Effector memory CD4-positive, alpha-beta T cell (primary cell): ENCODE results near the gene SHLD3.

Experiments used
- DNase-seq, 3 donors: peaks; one replicate each; pipeline ENCODE4 v3.0.0-alpha.2; 2020
- H3K27ac ChIP-seq: 2 replicates; pipeline ENCODE4 v1.7.0; 2013; ENCODE audit warnings: mild to moderate bottlenecking, low read length, moderate library complexity; ENCODE audit not compliant: insufficient read depth, poor library complexity, severe bottlenecking
- H3K27me3 ChIP-seq: replicated peaks from 2 replicates; pipeline ENCODE4 v1.7.0; 2013; ENCODE audit warnings: mild to moderate bottlenecking, low read length; ENCODE audit not compliant: insufficient read depth, control insufficient read depth, poor library complexity, severe bottlenecking
- H3K36me3 ChIP-seq: 2 replicates; pipeline ENCODE4 v1.7.0; 2013; ENCODE audit warnings: mild to moderate bottlenecking, low read length, moderate library complexity; ENCODE audit not compliant: control insufficient read depth, insufficient read depth
- H3K4me1 ChIP-seq: 2 replicates; pipeline ENCODE4 v1.7.0; 2013; ENCODE audit warnings: low read length, mild to moderate bottlenecking; ENCODE audit not compliant: control insufficient read depth, insufficient read depth, poor library complexity, severe bottlenecking
- H3K4me3 ChIP-seq: 2 replicates; pipeline ENCODE4 v1.7.0; 2013; ENCODE audit warnings: low read length, low read depth, mild to moderate bottlenecking; ENCODE audit not compliant: insufficient read depth, poor library complexity, severe bottlenecking
- H3K9me3 ChIP-seq: 2 replicates; pipeline ENCODE4 v1.7.0; 2013; ENCODE audit warnings: mild to moderate bottlenecking, low read length, moderate library complexity; ENCODE audit not compliant: control insufficient read depth

Gene SHLD3

DNA sequence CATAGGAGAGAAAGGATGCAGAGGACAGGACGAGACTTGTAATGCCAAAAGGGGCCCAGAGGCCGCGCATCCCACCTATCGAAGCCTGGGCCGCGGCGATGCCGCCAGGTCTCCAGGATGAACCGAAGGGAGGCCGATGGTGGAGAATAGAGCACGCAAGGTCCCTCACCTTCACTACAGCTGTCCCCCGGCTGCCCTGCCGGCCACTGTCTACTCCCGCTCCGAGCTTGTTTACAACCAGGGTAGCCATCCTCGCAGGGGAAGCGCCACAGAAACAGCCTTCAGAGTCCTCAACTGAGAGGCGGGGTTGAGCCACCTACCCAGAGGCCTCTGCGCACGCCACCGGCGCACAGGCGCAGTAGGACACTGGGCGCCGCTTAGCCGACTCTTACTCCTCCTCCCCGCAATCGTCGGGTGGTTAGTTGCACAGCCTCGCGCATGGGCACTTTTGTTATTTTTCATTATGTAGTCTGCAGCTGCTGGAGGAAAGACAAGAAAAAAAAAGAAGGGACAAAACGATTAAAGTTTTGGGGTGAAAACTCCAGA is 729 bp upstream of the SHLD3 start, which contains the start of gene TRIM23:
TSS of gene TRIM23 (minus strand) at position 309 of the 546 bp plus-strand sequence. CDS start at position 250, 59 bp downstream.
- no peaks in the 10 kb centered on the region for H3K36me3 ChIP-seq
- H3K4me3 ChIP-seq = peak within 1 kb of the TSS; percentile 74
- H3K4me1 ChIP-seq = peaks cover 9% of the 10 kb centered on the region
- no peaks in the 10 kb centered on the region for H3K9me3 ChIP-seq
- DNase-seq = peak; percentile 82 to 89 (median 88)
- H3K27me3 ChIP-seq = no peaks in the 10 kb centered on the region
- peak within 1 kb of the TSS; percentile 90 for H3K27ac ChIP-seq

GRCh38 chr5:65625743-65626142 is 916 bp downstream of the SHLD3 start:
- Histone ChIP-seq H3K27me3 (no peaks in the 10 kb centered on the region), H3K9me3 (no peaks in the 10 kb centered on the region), H3K4me3 (peak overlapping the region; percentile 74), H3K4me1 (peaks cover 9% of the 10 kb centered on the region), H3K27ac (peak overlapping the region; percentile 90), H3K36me3 (peaks cover 4% of the 10 kb centered on the region)
- no peak for DNase-seq

DNA sequence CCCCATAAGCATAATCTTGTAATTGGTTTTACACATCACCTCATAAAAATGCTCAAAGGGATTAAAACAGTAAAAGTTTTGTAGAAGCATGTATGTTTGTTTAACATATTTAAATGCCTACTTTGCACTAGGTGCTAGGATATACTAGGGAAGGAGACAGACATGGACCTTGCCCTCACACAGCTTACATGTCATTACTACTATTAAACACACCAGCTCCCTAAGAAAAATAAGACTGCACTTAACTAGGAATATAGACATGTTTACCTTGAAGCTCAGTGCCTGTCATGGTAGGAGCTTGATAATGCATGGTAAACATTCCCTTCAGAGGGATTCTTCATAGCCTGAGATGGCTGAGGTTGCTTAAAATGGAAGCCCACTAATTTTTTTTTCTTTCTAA is 6.2 kb downstream of the SHLD3 start:
- peaks cover 2% of the 10 kb centered on the region for H3K4me1 ChIP-seq
- H3K36me3 ChIP-seq = peaks cover 11% of the 10 kb centered on the region
- no peak overlapping the region for H3K27ac ChIP-seq
- H3K4me3 ChIP-seq = no peak overlapping the region
- no peaks in the 10 kb centered on the region for H3K9me3 ChIP-seq
- no peak for DNase-seq
- H3K27me3 ChIP-seq = no peaks in the 10 kb centered on the region

DNA sequence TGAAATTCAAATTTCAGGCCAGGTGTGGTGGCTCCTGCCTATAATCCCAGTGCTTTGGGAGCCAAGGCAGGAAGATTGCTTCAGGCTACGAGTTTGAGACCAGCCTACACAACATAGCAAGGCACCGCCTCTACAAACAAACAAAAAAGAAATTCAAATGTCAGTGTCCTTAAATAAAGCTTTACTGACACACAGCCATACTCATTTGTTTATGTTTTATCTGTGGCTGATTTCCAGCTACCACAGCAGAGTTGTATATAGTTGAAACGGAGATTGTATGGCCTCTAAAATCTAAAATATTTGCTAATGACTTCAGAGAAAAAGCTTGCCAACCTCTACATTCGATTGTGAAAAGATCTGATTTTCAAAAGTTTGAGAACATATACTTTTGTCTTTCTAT is 15.4 kb downstream of the SHLD3 start:
- H3K9me3 ChIP-seq = no peaks in the 10 kb centered on the region
- no peak overlapping the region for H3K4me3 ChIP-seq
- no peaks in the 10 kb centered on the region for H3K4me1 ChIP-seq
- no peaks in the 10 kb centered on the region for H3K27me3 ChIP-seq
- H3K36me3 ChIP-seq = peaks cover 19% of the 10 kb centered on the region
- no peak overlapping the region for H3K27ac ChIP-seq
- no peak for DNase-seq

DNA sequence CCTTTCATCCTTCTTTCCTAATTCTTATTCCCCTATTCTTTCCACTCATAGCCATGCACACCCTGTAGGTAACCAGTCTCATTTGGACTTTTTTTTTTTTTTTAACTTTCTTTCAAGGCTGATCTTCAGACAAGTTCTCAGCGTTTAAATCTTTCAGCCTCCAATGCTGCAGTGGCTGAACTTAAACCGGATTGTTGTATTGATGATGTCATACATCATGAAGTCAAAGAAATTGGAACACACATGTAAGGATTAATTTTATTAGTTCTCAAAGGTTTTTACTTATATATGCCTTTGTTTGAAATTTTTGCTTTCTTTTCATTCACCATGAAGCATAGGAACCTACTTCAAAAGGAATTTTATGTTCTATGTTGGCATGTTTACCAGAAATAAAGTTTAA is 22.1 kb downstream of the SHLD3 start:
- H3K27ac ChIP-seq = no peak overlapping the region
- no peaks in the 10 kb centered on the region for H3K27me3 ChIP-seq
- no peaks in the 10 kb centered on the region for H3K4me1 ChIP-seq
- H3K36me3 ChIP-seq = peaks cover 13% of the 10 kb centered on the region
- no peaks in the 10 kb centered on the region for H3K9me3 ChIP-seq
- H3K4me3 ChIP-seq = no peak overlapping the region
- DNase-seq = no peak

DNA sequence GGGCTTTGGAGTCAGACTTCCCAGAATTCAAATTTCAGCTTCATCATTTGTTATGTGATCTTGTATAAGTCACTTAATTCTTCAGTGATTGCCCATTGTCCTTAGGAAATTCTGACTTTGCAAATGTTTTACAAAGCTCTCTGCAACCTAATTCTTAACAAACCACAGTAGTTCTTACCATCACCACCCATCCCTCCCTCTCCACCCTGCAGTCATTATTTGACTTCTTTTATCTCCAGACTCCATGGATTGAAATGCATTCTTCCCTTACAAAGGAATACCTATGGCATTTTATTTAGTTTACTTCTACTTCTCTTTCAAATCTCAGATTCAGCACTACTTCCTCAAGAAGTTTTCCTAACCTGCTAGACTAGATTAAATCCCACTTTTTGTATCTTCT is 23.1 kb downstream of the SHLD3 start:
- DNase-seq = no peak
- no peaks in the 10 kb centered on the region for H3K27me3 ChIP-seq
- no peak overlapping the region for H3K27ac ChIP-seq
- H3K4me1 ChIP-seq = no peaks in the 10 kb centered on the region
- no peak overlapping the region for H3K4me3 ChIP-seq
- no peaks in the 10 kb centered on the region for H3K9me3 ChIP-seq
- H3K36me3 ChIP-seq = peaks cover 13% of the 10 kb centered on the region

GRCh38 chr5:65651144-65651543 is 26.3 kb downstream of the SHLD3 start:
- H3K9me3 ChIP-seq = no peaks in the 10 kb centered on the region
- DNase-seq = no peak
- H3K27me3 ChIP-seq = no peaks in the 10 kb centered on the region
- H3K4me3 ChIP-seq = no peak overlapping the region
- H3K4me1 ChIP-seq = no peaks in the 10 kb centered on the region
- peaks cover 13% of the 10 kb centered on the region for H3K36me3 ChIP-seq
- no peak overlapping the region for H3K27ac ChIP-seq

- no peaks in the 10 kb centered on the region for H3K4me1 ChIP-seq
- H3K27ac ChIP-seq = no peak overlapping the region
- no peaks in the 10 kb centered on the region for H3K27me3 ChIP-seq
- H3K4me3 ChIP-seq = no peak overlapping the region
- DNase-seq = no peak
- H3K36me3 ChIP-seq = peaks cover 9% of the 10 kb centered on the region
- H3K9me3 ChIP-seq = no peaks in the 10 kb centered on the region
Observed at GRCh38 chr5:65654713-65655112, 29.9 kb downstream of the SHLD3 start.

DNA sequence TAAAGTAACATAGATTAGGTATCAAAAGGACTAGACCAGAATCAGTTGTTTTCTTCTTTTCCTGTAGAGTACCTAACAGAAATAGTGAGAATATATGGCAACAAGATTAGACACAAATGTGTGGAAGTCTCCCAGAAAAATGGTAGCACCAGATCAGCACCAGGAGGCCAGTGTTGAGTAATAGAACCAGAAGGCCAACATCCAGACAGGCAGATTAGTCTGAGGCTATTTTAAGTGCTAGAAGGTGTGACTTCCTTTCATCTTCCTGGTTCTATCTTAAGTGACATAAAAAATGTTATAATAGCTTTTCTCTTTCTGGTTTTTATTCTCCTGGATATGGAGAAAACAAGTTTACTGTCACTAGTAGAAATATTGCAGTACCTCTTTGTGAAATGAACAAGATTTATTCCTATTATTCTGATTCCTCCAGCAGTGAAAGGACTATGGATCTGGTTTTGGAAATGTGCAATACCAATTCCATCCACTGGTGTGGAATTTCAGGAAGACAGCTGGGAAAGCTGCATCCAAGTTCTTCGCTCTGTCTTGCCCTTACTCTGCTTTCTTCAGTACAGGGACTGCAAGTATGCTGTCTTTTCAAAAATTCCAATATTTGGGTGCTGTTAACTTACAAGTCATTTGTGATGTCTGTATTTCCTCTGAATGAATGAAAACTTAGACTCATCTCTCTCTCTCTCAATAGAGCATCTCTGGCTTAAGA is 39.1 kb downstream of the SHLD3 start:
- Histone ChIP-seq H3K9me3 (no peaks in the 10 kb centered on the region), H3K36me3 (peaks cover 25% of the 10 kb centered on the region), H3K4me1 (no peaks in the 10 kb centered on the region), H3K27ac (no peak overlapping the region), H3K27me3 (no peaks in the 10 kb centered on the region), H3K4me3 (no peak overlapping the region)
- no peak for DNase-seq

DNA sequence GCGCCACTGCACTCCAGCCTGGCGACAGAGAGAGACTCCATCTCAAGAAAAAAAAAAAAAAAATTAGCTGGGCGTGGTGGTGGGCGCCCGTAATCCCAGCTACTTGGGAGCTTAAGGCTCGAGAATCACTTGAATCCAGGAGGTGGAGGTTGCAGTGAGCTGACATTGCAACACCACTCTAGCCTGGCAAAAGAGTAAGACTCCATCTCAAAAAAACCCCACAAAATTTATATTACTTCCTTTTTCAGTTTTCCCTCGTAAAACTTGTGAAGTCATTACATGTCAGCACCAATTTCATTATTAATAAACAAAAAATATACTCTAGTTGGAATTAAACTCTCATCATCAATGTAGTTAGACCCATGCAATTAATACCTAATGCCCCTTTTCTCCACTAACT is 43.9 kb downstream of the SHLD3 start:
- H3K36me3 ChIP-seq = peaks cover 56% of the 10 kb centered on the region

More for the DNA sequence above, 43.9 kb downstream of the SHLD3 start:
- no peak overlapping the region for H3K4me3 ChIP-seq
- no peaks in the 10 kb centered on the region for H3K9me3 ChIP-seq
- H3K27ac ChIP-seq = no peak overlapping the region
- H3K27me3 ChIP-seq = no peaks in the 10 kb centered on the region
- no peaks in the 10 kb centered on the region for H3K4me1 ChIP-seq
- no peak for DNase-seq
